Measurements from ENCODE around the gene MTHFR. TPM values are rescaled to one million over a fixed set of nuclear protein-coding genes. Genes with fewer than 3 reads are reported as not detected.

MTHFR gene
- polyA plus RNA-seq, 2 donors = 8.2 to 9.4 TPM

DNA sequence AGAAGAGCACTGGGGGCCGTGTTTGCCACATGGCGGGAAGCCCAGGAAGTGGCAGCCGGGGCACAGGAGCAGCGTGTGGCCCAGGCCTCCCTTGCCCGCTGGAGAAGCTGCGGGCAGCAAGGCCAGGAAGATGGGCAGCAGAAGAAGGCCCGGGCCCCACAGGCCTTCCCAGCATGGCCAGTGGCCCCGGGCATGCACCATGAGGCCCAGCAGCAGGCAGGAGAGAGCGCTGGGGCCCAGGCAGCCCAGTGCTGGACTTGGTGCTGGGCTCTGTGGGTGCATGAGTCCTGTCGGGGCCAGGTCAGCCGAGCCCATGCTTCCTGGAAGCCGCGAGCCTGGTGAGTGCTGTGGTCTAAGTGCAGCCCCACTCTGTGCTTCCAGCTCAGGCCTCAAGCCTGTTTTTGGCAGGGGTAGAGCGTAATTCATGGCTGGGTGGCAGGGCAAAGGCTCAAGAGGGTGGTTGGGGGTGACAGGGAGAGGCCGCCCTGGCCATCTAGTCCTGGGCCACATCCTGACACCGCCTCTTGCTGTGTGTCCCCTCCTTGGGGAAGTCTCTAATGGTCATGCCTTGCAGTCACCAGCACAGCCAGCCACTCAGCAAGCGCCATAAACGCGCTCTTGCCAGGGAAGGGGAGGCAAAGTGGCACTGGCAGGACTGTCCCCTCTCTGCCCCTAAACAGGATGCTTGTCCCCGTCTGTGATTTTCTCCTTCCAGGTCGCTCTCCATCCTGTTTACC, 21.3 kb downstream of the MTHFR start:
- WGBS, 2 donors = 70 to 76% methylated on average over 20 to 21 of the region's 21 CpGs
- Histone ChIP-seq H3K9me3 (ENCODE audit: control insufficient read depth in 2 of 2, insufficient read depth in 1 of 2, low read depth in 1 of 2, low read length in 1 of 2) (no peaks in the 10 kb centered on the region), H3K4me1 (ENCODE audit: control insufficient read depth in 2 of 2, insufficient read depth in 2 of 2, low read length in 1 of 2) (peaks cover 5 to 23% of the 10 kb centered on the region in 2 donors), H3K27ac (ENCODE audit: low read depth in 2 of 2, low read length in 1 of 2) (peak overlapping the region in 1 of 2 donors; percentile 18), H3K27me3 (ENCODE audit: control insufficient read depth in 1 of 2, insufficient read depth in 2 of 2, low read length in 2 of 2) (no peaks in the 10 kb centered on the region), H3K4me3 (ENCODE audit: low read depth in 1 of 2, low read length in 2 of 2) (no peak overlapping the region), H3K36me3 (ENCODE audit: control insufficient read depth in 2 of 2, insufficient read depth in 2 of 2, low read length in 1 of 2) (no peaks in the 10 kb centered on the region)

DNA sequence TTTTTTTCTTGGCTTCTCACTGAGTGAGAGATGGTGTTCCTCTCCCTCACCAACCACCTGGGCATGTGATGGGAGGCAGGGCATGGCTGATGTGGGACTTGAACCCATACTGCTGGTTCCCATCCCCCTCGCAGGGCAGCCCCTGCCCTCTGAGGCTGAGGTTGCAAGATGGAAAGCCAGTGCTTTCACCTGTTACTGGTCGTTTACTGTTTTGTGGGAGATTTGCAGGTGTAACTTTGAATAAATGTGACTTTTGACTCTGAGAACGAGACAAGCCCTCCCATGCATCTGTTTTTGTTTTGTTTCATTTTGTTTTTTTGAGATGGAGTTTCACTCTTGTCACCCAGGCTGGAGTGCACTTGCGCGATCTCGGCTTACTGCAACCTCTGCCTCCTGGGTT, 22.2 kb downstream of the MTHFR start:
- no peaks in the 10 kb centered on the region for H3K9me3 ChIP-seq (ENCODE audit: control insufficient read depth in 2 of 2, insufficient read depth in 1 of 2, low read depth in 1 of 2, low read length in 1 of 2)
- no peak overlapping the region for H3K27ac ChIP-seq (ENCODE audit: low read depth in 2 of 2, low read length in 1 of 2)
- no peaks in the 10 kb centered on the region for H3K36me3 ChIP-seq (ENCODE audit: control insufficient read depth in 2 of 2, insufficient read depth in 2 of 2, low read length in 1 of 2)
- H3K4me3 ChIP-seq (ENCODE audit: low read depth in 1 of 2, low read length in 2 of 2) = no peak overlapping the region
- H3K27me3 ChIP-seq (ENCODE audit: control insufficient read depth in 1 of 2, insufficient read depth in 2 of 2, low read length in 2 of 2) = no peaks in the 10 kb centered on the region
- WGBS, 2 donors = 89 to 91% methylated on average over 6 of the region's 6 CpGs
- H3K4me1 ChIP-seq (ENCODE audit: control insufficient read depth in 2 of 2, insufficient read depth in 2 of 2, low read length in 1 of 2) = peaks cover 5 to 16% of the 10 kb centered on the region in 2 donors

DNA sequence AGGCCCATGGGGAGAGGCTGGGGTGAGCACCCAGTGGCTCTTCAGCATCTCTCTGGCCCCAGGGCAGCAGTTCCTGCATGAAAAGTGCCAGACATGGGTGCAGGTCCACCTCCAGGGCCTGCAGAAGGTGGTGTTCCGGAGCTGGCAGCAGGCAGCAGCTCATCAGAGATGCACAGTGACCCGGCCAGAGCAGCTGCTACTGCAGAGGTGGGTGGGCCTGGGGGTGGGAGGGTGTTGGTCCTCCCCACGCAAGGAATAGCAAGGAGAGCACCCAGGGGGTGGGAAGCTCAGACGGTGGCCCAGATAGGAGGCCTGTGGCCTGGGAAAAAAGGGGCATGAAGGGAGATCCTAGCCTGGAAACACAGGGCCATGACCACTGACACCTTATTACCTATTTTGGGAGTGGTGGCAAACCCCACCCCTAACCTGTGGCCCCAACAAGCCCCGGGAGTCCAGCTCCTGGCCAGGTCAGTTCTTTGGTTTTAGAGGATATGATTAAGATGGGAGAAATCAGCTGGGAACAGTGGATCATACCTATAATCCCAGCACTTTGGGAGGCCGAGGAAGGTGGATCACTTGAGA, 23.5 kb downstream of the MTHFR start:
- Histone ChIP-seq H3K27me3 (ENCODE audit: control insufficient read depth in 1 of 2, insufficient read depth in 2 of 2, low read length in 2 of 2) (no peaks in the 10 kb centered on the region), H3K4me3 (ENCODE audit: low read depth in 1 of 2, low read length in 2 of 2) (no peak overlapping the region), H3K4me1 (ENCODE audit: control insufficient read depth in 2 of 2, insufficient read depth in 2 of 2, low read length in 1 of 2) (peaks cover 0 to 5% of the 10 kb centered on the region in 2 donors), H3K9me3 (ENCODE audit: control insufficient read depth in 2 of 2, insufficient read depth in 1 of 2, low read depth in 1 of 2, low read length in 1 of 2) (no peaks in the 10 kb centered on the region), H3K27ac (ENCODE audit: low read depth in 2 of 2, low read length in 1 of 2) (no peak overlapping the region), H3K36me3 (ENCODE audit: control insufficient read depth in 2 of 2, insufficient read depth in 2 of 2, low read length in 1 of 2) (no peaks in the 10 kb centered on the region)
- WGBS, 2 donors = 77 to 83% methylated on average over 6 of the region's 6 CpGs

DNA sequence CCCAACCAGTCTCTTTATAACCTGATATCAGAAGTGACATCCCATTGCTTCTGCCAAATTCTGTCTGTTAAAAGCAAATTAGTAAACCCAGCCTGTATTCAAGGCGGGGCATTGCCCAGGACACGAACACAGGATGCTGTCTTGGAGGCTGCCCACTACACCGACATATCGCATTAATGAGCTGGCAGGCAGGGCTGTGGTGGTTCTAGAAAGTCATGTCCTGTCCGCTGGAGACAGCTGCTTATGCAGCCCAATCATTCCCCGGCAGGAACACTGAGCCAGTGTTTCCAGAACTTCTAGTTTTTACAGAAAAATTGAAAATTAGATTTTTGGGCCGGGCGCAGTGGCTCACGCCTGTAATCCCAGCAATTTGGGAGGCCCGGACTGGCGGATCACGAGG, 24.5 kb downstream of the MTHFR start:
- Histone ChIP-seq H3K27ac (ENCODE audit: low read depth in 2 of 2, low read length in 1 of 2) (no peak overlapping the region), H3K36me3 (ENCODE audit: control insufficient read depth in 2 of 2, insufficient read depth in 2 of 2, low read length in 1 of 2) (no peaks in the 10 kb centered on the region), H3K4me3 (ENCODE audit: low read depth in 1 of 2, low read length in 2 of 2) (no peak overlapping the region), H3K9me3 (ENCODE audit: control insufficient read depth in 2 of 2, insufficient read depth in 1 of 2, low read depth in 1 of 2, low read length in 1 of 2) (no peaks in the 10 kb centered on the region), H3K27me3 (ENCODE audit: control insufficient read depth in 1 of 2, insufficient read depth in 2 of 2, low read length in 2 of 2) (no peaks in the 10 kb centered on the region), H3K4me1 (ENCODE audit: control insufficient read depth in 2 of 2, insufficient read depth in 2 of 2, low read length in 1 of 2) (peaks cover 0 to 2% of the 10 kb centered on the region in 2 donors)
- WGBS, 2 donors = 78 to 85% methylated on average over 12 of the region's 12 CpGs

DNA sequence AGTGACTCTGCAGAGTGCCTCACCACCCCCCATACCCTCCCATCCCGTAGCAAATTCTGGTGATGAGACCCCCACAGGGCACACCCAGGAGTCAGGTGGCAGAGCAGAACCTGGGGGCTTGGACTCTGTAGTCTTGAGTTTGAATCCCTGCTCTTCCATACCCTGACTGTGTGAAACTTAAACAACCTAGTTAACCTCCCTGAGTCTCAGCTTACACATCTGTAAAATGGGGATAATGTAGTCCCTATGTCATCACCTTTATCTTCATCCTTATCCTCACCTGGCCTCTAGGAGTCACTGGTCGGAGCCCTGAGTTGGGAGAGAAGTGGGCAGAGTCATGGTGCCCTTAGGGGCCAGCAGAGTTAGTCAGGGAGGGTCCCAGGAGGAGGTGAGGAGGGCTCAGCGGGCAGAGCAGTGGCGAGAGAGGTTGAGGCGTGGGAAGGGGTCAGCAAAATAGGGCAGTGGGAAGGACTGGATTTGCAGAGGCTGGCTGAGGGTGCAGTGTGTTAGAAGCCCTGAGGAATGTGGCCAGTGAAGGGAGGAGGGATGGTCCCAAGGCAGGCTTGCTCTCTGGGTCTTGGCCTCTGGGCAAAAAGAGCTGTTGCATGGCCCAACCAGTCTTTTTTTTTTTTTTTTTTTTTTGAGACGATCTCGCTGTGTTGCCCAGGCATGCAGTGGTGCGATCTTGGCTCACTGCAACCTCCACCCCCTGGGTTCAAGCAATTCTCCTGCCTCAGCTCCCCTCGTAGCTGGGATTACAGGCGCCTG, 25.2 kb downstream of the MTHFR start:
- no peaks in the 10 kb centered on the region for H3K9me3 ChIP-seq (ENCODE audit: control insufficient read depth in 2 of 2, insufficient read depth in 1 of 2, low read depth in 1 of 2, low read length in 1 of 2)
- no peaks in the 10 kb centered on the region for H3K36me3 ChIP-seq (ENCODE audit: control insufficient read depth in 2 of 2, insufficient read depth in 2 of 2, low read length in 1 of 2)
- H3K4me1 ChIP-seq (ENCODE audit: control insufficient read depth in 2 of 2, insufficient read depth in 2 of 2, low read length in 1 of 2) = peaks cover 0 to 2% of the 10 kb centered on the region in 2 donors
- WGBS, 2 donors = 63 to 68% methylated on average over 8 to 10 of the region's 10 CpGs
- no peak overlapping the region for H3K27ac ChIP-seq (ENCODE audit: low read depth in 2 of 2, low read length in 1 of 2)
- H3K4me3 ChIP-seq (ENCODE audit: low read depth in 1 of 2, low read length in 2 of 2) = no peak overlapping the region
- no peaks in the 10 kb centered on the region for H3K27me3 ChIP-seq (ENCODE audit: control insufficient read depth in 1 of 2, insufficient read depth in 2 of 2, low read length in 2 of 2)

DNA sequence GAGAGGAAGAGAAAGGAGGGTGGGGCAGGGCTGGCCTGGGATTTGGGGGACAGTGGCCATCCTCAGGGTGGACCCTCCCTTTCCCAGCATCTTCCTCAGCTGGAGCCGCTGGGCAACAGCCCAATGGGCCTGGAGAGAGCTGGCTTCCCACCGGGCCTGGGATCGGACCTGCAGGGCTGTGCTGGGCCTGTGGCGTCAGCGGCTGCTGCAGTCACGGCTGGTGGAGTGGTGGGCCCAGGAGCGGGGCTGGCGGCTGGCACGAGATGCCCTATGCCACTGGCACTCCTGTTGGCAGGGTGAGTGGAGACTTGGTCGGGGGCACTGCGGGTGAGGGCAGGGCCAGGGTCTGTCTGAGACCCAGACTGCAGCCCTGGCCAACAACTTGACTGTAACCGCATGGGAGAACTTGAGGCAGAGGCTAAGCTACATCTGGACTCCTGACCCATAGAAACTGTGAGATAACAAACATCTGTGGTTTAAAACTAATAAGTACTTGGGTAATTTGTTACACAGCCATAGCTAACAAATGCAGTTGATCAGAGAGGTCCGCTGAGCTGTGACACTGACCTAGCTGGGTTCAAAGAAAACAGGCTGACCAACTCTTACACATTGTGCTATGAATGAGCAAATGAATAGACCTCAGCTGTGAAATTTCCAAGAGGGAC, 25.9 kb downstream of the MTHFR start:
- Histone ChIP-seq H3K27me3 (ENCODE audit: control insufficient read depth in 1 of 2, insufficient read depth in 2 of 2, low read length in 2 of 2) (no peaks in the 10 kb centered on the region), H3K9me3 (ENCODE audit: control insufficient read depth in 2 of 2, insufficient read depth in 1 of 2, low read depth in 1 of 2, low read length in 1 of 2) (no peaks in the 10 kb centered on the region), H3K27ac (ENCODE audit: low read depth in 2 of 2, low read length in 1 of 2) (no peak overlapping the region), H3K36me3 (ENCODE audit: control insufficient read depth in 2 of 2, insufficient read depth in 2 of 2, low read length in 1 of 2) (no peaks in the 10 kb centered on the region), H3K4me1 (ENCODE audit: control insufficient read depth in 2 of 2, insufficient read depth in 2 of 2, low read length in 1 of 2) (no peaks in the 10 kb centered on the region), H3K4me3 (ENCODE audit: low read depth in 1 of 2, low read length in 2 of 2) (no peak overlapping the region)
- 84 to 85% methylated on average over 13 of the region's 13 CpGs for WGBS, 2 donors

DNA sequence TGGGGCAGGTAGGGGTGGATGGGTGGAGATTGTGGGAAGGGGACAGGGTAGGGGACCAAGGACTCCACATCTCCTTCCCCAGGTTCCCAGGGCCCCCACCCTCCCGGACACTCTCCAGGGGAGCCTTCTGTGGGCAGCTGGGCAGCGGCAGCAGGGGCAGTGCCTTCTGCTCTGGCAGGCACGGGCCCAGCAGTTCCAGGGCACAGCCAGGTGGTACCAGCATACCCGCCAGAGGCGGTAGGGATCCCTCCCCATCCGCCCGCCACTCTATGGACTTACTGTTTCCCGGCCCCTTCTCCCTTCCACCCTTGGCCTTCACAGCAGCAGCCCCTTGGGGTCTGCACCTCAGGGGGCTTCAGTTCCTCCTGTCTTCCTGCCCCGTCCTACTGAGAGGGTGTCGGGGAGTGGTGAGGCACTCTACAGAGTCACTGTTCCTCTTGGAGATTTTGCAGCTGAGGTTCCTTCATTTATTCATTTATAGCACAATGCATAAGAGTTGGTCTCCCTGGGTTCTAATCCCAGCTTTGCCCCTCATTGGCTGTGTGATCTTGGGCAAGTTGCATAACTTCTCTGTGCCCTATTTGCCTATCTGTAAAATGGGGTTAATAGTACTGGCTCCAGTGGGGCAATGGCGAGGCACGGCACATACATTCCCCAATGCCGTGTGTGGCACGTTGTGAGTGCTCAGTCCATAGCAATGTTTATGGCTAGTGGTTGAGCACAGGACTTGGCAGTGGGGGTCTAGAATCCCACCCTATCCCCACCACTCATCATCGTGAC, 26.7 kb downstream of the MTHFR start:
- Histone ChIP-seq H3K27me3 (ENCODE audit: control insufficient read depth in 1 of 2, insufficient read depth in 2 of 2, low read length in 2 of 2) (no peaks in the 10 kb centered on the region), H3K9me3 (ENCODE audit: control insufficient read depth in 2 of 2, insufficient read depth in 1 of 2, low read depth in 1 of 2, low read length in 1 of 2) (no peaks in the 10 kb centered on the region), H3K4me3 (ENCODE audit: low read depth in 1 of 2, low read length in 2 of 2) (no peak overlapping the region), H3K4me1 (ENCODE audit: control insufficient read depth in 2 of 2, insufficient read depth in 2 of 2, low read length in 1 of 2) (no peaks in the 10 kb centered on the region), H3K27ac (ENCODE audit: low read depth in 2 of 2, low read length in 1 of 2) (no peak overlapping the region), H3K36me3 (ENCODE audit: control insufficient read depth in 2 of 2, insufficient read depth in 2 of 2, low read length in 1 of 2) (no peaks in the 10 kb centered on the region)
- WGBS, 2 donors = 88% methylated on average over 14 to 15 of the region's 15 CpGs

DNA sequence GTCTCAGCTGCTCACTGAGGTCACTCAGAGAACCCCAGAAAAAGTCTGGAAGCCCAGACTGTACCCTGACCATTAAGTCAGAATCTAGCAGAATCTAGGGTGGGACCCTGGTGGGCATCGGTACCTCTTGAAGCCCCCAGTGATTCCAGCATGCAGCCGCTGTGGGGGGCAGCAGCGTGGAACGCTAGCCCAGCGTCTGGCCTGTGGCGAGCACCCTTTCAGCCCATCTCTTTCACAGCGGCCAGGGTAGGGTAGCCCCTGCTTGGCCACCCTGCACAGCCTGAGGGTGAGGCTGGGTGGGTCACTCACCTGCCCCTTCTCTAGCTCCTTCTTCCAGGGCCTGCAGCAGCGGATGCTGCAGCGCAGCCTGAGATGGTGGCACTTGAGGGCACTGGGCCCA, 27.4 kb downstream of the MTHFR start:
- 91 to 94% methylated on average over 9 of the region's 9 CpGs for WGBS, 2 donors
- Histone ChIP-seq H3K4me3 (ENCODE audit: low read depth in 1 of 2, low read length in 2 of 2) (no peak overlapping the region), H3K4me1 (ENCODE audit: control insufficient read depth in 2 of 2, insufficient read depth in 2 of 2, low read length in 1 of 2) (no peaks in the 10 kb centered on the region), H3K9me3 (ENCODE audit: control insufficient read depth in 2 of 2, insufficient read depth in 1 of 2, low read depth in 1 of 2, low read length in 1 of 2) (no peaks in the 10 kb centered on the region), H3K27ac (ENCODE audit: low read depth in 2 of 2, low read length in 1 of 2) (no peak overlapping the region), H3K36me3 (ENCODE audit: control insufficient read depth in 2 of 2, insufficient read depth in 2 of 2, low read length in 1 of 2) (no peaks in the 10 kb centered on the region), H3K27me3 (ENCODE audit: control insufficient read depth in 1 of 2, insufficient read depth in 2 of 2, low read length in 2 of 2) (no peaks in the 10 kb centered on the region)

Data from esophagus (tissue), 2 donors.